T-cell (primary cell): ENCODE results near the gene GTF2I. TPM values are rescaled to one million over a fixed set of nuclear protein-coding genes. Genes with fewer than 3 reads are reported as not detected.

Experiments
- ATAC-seq, 4 experiments: fragments of 200-7000 bp in 3 of 4; fragments of 150-1000 bp in 1 of 4; cut with Tn5 transposase; replicated peaks in 1 of 4; 1 replicate in 3 of 4; 2 replicates in 1 of 4; pipeline ENCODE4 v1.10.0; 2021; ENCODE audit warnings: moderate library complexity in 3 of 4, mild to moderate bottlenecking in 2 of 4, moderate number of reproducible peaks in 1 of 4
- CTCF ChIA-PET, 2 donors: fragments of 300-600 bp; sonication (Branson Sonifier 250); formaldehyde crosslinking; loops; one replicate each; lab custom pipeline; 2022; ENCODE audit warnings: antibody characterized with exemption in 2 of 2; lab: Charles Lee
- POLR2A ChIA-PET, 2 donors: fragments of 300-600 bp; sonication (Branson Sonifier 250); formaldehyde crosslinking; loops; one replicate each; lab custom pipeline; 2022; ENCODE audit warnings: antibody characterized with exemption in 2 of 2; lab: Charles Lee
- DNase-seq, 35 experiments: peaks; one replicate each; pipeline versions ENCODE4 v3.0.0 to v3.0.0-alpha.2; 2013 to 2023
- H3K27ac ChIP-seq: one replicate; pipeline ENCODE4 v1.5.1; 2013; ENCODE audit warnings: low read length
- H3K27me3 ChIP-seq, 2 experiments: replicated peaks in 1 of 2; 1 replicate in 1 of 2; 2 replicates in 1 of 2; pipeline versions ENCODE4 v1.6.1 to v1.7.0; 2013; ENCODE audit warnings: low read length in 1 of 2, mixed read lengths in 1 of 2; ENCODE audit not compliant: control insufficient read depth in 2 of 2, insufficient read depth in 2 of 2; ENCODE audit errors: extremely low read depth in 1 of 2
- H3K36me3 ChIP-seq, 2 donors: 1 replicate in 1 of 2; 2 replicates in 1 of 2; pipeline versions ENCODE4 v1.6.1 to v1.7.0; 2013; ENCODE audit warnings: low read length in 1 of 2; ENCODE audit not compliant: control insufficient read depth in 2 of 2, insufficient read depth in 1 of 2; ENCODE audit errors: extremely low read depth in 1 of 2
- H3K4me1 ChIP-seq, 2 experiments: 1 replicate in 1 of 2; 2 replicates in 1 of 2; pipeline versions ENCODE4 v1.6.1 to v1.7.0; 2013; ENCODE audit warnings: low read length in 2 of 2, mixed read lengths in 1 of 2; ENCODE audit not compliant: insufficient read depth in 2 of 2, control insufficient read depth in 1 of 2; ENCODE audit errors: extremely low read depth in 1 of 2
- H3K4me3 ChIP-seq, 2 donors: 1 replicate in 1 of 2; 2 replicates in 1 of 2; pipeline versions ENCODE4 v1.5.1 to v1.7.0; 2013; ENCODE audit warnings: mild to moderate bottlenecking in 2 of 2, low read length in 1 of 2, moderate library complexity in 1 of 2; ENCODE audit not compliant: control insufficient read depth in 1 of 2; ENCODE audit errors: extremely low read depth in 1 of 2
- H3K9me3 ChIP-seq: 2 replicates; pipeline ENCODE4 v1.7.0; 2013
- H3K27ac Mint-ChIP-seq, 2 donors: one replicate each; pipeline ENCODE4 v1.8.0; 2020 to 2021; ENCODE audit warnings: mild to moderate bottlenecking in 2 of 2, mixed read lengths in 2 of 2
- H3K27me3 Mint-ChIP-seq, 2 donors: one replicate each; pipeline ENCODE4 v1.8.0; 2021 to 2022; ENCODE audit warnings: mixed read lengths in 2 of 2
- H3K36me3 Mint-ChIP-seq: one replicate; pipeline ENCODE4 v1.8.0; 2021; ENCODE audit warnings: mixed read lengths
- H3K4me1 Mint-ChIP-seq, 3 donors: one replicate each; pipeline ENCODE4 v1.8.0; 2020 to 2022; ENCODE audit warnings: mixed read lengths in 3 of 3, mild to moderate bottlenecking in 1 of 3
- H3K4me3 Mint-ChIP-seq, 3 donors: one replicate each; pipeline ENCODE4 v1.8.0; 2020 to 2022; ENCODE audit warnings: mild to moderate bottlenecking in 3 of 3, mixed read lengths in 3 of 3, moderate library complexity in 3 of 3
- H3K9me3 Mint-ChIP-seq, 3 donors: one replicate each; pipeline ENCODE4 v1.8.0; 2020 to 2022; ENCODE audit warnings: mixed read lengths in 3 of 3
- WGBS: methylation state at CpG from one replicate; pipeline ENCODE4 v1.1.5; 2013; ENCODE audit warnings: missing lambda C conversion rate; ENCODE audit not compliant: insufficient coverage; 5-methylcytosine and 5-hydroxymethylcytosine counted together
- total RNA-seq, 35 experiments: library from RNA in 6 of 35; stranded (reverse) in 6 of 35; fragments of 120-200 nt in 1 of 35; gene quantifications; one replicate each; pipeline versions ENCODE4 v1.2.1 to v1.2.4 and lab custom pipeline; 2013 to 2026

GTF2I gene
- 100 to 1,000 TPM; 155 to 196 (median 166) TPM for total RNA-seq
- 142 TPM for total RNA-seq (2013)
- total RNA-seq (lab: John Stamatoyannopoulos, UW) = 39.8 to 170 (median 83.1) reads per million in 29 experiments

DNA sequence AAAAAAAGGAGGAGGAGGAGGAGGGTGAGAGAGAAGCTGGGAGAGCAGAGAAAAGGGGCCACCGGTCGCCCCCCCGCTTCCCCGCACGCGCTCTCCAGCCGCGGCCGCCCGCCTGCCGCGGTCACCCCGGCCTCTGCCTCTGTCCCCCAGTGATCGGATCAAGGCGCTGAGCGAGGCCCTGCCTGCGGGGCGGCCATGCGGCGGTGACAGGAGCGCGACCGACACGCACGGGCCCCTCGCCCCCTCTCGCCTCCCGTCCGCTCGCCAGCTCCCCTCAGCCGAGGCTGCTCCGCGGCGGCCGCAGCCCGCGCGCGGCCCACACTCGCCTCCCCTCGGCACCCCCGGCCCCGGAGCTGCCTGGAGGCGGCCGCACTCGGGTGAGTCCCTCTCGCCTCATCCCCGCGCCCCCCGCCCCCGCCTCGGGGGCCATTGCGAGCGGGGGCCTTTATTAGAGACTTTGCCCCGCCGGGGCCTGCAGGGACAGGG lies at the start of gene GTF2I:
GTF2I (plus strand) TSS at position 27 of the 486 bp plus-strand sequence. CDS start 31,411 bp downstream, outside the sequence.
- Mint-ChIP-seq H3K36me3 (peaks cover 3% of the 10 kb centered on the region), H3K27me3 (no peaks in the 10 kb centered on the region), H3K4me3 (peak within 1 kb of the TSS; percentile 85 to 87 (median 86)), H3K9me3 (no peaks in the 10 kb centered on the region), H3K27ac (peak within 1 kb of the TSS; percentile 89), H3K4me1 (peaks cover 50 to 56% (median 53%) of the 10 kb centered on the region in 3 donors)
- POLR2A ChIA-PET = no interaction called here
- Histone ChIP-seq H3K36me3 (no peaks in the 10 kb centered on the region), H3K4me3 (peak within 1 kb of the TSS; percentile 93 to 95), H3K27ac (peak within 1 kb of the TSS; percentile 78), H3K27me3 (no peaks in the 10 kb centered on the region), H3K4me1 (peaks cover 12 to 50% of the 10 kb centered on the region in 2 experiments), H3K9me3 (no peaks in the 10 kb centered on the region)
- DNase-seq = peak in 6 of 35 experiments; percentile 11 to 50 (median 35)
- CTCF ChIA-PET = interaction anchor here (0.6 to 1.0 kb wide), 2 partner anchors 29 to 91 kb away, joined by 4 to 9 read pairs; no protein-coding TSS in a partner anchor
- ATAC-seq = peak; percentile 28 to 41 (median 28)
- WGBS = under 1% methylated on average over 46 of the region's 56 CpGs

DNA sequence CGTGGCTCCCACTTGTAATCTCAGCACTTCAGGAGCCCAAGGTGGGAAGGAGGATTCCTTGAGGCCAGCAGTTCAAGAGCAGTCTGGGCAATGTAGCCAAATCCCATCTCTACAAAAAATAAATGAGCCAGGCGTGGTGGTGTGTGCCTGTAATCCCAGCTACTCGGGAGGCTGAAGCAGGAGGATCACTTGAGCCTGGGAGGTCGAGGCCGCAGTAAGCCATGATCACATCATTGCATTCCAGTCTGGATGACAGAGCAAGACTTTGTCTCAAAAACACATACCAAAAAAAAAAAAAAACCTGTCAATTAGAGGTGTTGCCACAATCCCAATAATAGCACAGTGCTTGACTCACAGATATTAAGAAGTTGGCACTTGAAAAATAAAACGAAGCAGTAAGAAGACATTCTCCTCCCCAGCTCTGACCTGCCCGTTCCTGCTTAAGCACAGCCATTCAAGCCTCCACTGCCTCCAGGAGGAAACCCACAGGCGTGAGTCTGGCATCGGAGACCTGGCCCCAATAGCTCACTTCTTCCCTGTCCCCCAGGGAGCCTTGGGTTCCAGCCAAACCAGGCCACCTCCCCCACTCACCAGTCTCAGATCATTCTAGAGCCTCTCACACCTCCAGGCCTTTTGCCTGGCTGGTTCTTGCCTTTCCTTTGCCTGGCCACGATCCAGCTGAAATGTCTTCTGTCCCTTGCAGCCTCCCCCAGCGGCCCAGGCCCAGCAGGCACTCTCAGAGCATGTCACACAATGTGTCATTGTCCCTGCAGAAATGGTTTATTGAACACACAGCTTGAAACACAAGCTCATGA lies 45.3 kb upstream of the GTF2I start:
- H3K4me3 Mint-ChIP-seq = no peak overlapping the region
- H3K27me3 Mint-ChIP-seq = no peaks in the 10 kb centered on the region
- no peaks in the 10 kb centered on the region for H3K36me3 Mint-ChIP-seq
- Histone ChIP-seq H3K4me3 (no peak overlapping the region), H3K27me3 (peaks cover 0 to 5% of the 10 kb centered on the region in 2 experiments), H3K9me3 (no peaks in the 10 kb centered on the region), H3K27ac (no peak overlapping the region), H3K36me3 (no peaks in the 10 kb centered on the region), H3K4me1 (peaks cover 10 to 15% of the 10 kb centered on the region in 2 experiments)
- H3K9me3 Mint-ChIP-seq = no peaks in the 10 kb centered on the region
- H3K27ac Mint-ChIP-seq = peak overlapping the region in 1 of 2 donors; percentile 0
- no peak for DNase-seq
- H3K4me1 Mint-ChIP-seq = peaks cover 12 to 17% (median 15%) of the 10 kb centered on the region in 3 donors
- CTCF ChIA-PET = no interaction called here
- ATAC-seq = no peak
- POLR2A ChIA-PET = no interaction called here
- 75% methylated on average over 7 of the region's 11 CpGs for WGBS

DNA sequence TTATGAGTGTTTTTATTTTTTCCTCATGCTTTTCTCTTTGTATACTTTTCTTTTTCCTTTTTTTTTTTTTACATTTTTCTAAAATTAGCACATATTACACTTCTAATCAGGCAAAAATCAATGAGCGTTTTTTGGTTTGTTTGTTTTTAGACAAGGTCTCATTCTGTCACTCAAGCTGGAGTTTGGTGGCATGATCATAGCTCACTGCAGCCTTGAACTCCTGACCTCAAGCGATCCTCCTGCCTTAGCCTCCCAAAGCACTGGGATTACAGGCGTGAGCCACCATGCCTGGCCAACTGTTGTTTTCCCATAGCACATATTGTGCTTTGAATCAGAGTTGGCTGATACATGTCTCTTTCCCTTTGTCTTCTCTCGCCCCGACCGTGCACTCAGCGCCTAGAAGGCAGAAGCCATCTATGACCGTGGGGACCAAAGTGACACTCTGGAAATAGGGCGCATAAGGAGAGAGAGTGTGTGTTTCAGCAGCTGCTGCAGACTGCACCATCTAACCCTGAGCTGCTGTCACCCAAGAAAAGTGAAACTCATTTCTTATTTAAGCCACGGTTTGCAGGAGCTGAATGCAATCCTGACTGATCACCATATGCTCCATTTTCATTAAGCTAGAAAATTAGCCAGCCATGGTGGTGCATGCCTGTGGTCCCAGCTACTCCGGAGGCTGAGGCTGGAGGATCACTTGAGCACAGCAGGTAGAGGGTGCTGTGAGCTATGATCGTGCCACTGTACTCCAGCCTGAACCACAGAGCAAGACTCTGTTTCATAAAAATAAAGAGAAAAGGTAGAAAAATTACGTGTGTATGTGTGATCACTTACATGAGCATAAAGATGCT lies 41.4 kb upstream of the GTF2I start:
- Histone ChIP-seq H3K36me3 (no peaks in the 10 kb centered on the region), H3K27me3 (peaks cover 0 to 4% of the 10 kb centered on the region in 2 experiments), H3K4me3 (no peak overlapping the region), H3K27ac (no peak overlapping the region), H3K4me1 (peaks cover 19 to 23% of the 10 kb centered on the region in 2 experiments), H3K9me3 (no peaks in the 10 kb centered on the region)
- 75% methylated on average over 5 of the region's 13 CpGs for WGBS
- H3K4me1 Mint-ChIP-seq = peaks cover 21 to 26% (median 24%) of the 10 kb centered on the region in 3 donors
- no peak for ATAC-seq
- POLR2A ChIA-PET = no interaction called here
- no peak for DNase-seq
- CTCF ChIA-PET = interaction anchor here (0.5 to 0.7 kb wide), 2 partner anchors 9 to 58 kb away, joined by 3 to 4 read pairs; no protein-coding TSS in a partner anchor
- H3K9me3 Mint-ChIP-seq = no peaks in the 10 kb centered on the region
- peak overlapping the region in 1 of 3 donors; percentile 72 for H3K4me3 Mint-ChIP-seq
- peak overlapping the region; percentile 35 to 75 for H3K27ac Mint-ChIP-seq
- no peaks in the 10 kb centered on the region for H3K36me3 Mint-ChIP-seq
- no peaks in the 10 kb centered on the region for H3K27me3 Mint-ChIP-seq

DNA sequence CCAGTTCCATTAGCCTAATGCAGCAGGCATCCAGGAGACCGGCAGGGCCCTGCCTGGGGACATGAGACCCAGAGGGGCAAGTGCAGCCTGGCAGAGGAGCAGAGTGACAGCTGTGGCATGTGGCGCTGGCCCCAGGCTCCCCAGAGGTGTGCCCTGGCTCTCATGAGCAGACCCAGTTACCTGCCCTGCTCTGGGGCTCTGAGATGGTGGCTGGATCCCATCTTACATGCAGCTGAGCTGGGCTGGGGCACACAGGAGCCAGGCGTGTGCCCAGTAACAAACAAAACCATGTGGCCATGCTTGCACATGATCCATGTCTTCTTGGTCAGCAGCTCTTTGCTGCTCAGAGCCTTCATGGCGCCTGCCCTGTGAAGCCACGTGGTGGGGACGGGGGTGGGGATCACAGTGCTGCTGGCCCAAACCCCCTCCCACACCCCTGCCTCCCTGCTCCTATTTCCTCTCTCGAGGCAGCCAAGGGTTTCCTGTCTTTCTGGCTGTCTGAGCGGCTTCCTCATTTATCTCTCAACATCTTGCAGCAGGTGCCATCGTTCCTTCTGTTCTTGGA lies 40.3 kb upstream of the GTF2I start:
- Histone ChIP-seq H3K27me3 (peaks cover 0 to 4% of the 10 kb centered on the region in 2 experiments), H3K36me3 (no peaks in the 10 kb centered on the region), H3K4me1 (peaks cover 19 to 23% of the 10 kb centered on the region in 2 experiments), H3K9me3 (no peaks in the 10 kb centered on the region), H3K4me3 (peak overlapping the region; percentile 7 to 40), H3K27ac (no peak overlapping the region)
- peaks cover 21 to 26% (median 24%) of the 10 kb centered on the region in 3 donors for H3K4me1 Mint-ChIP-seq
- peak overlapping the region; percentile 91 to 94 for H3K27ac Mint-ChIP-seq
- POLR2A ChIA-PET = no interaction called here
- no peaks in the 10 kb centered on the region for H3K27me3 Mint-ChIP-seq
- CTCF ChIA-PET = interaction anchor here in 1 of 2 donors (0.6 kb wide), 1 partner anchor 376 kb away, joined by 6 read pairs; no protein-coding TSS in a partner anchor
- H3K9me3 Mint-ChIP-seq = no peaks in the 10 kb centered on the region
- DNase-seq (peak in 12 of 35 experiments; percentile 6 to 35 (median 16)), ATAC-seq (peak; percentile 73 to 77 (median 74))
- peak overlapping the region; percentile 53 to 72 (median 68) for H3K4me3 Mint-ChIP-seq
- no peaks in the 10 kb centered on the region for H3K36me3 Mint-ChIP-seq
- WGBS = 49% methylated on average over 6 of the region's 9 CpGs

DNA sequence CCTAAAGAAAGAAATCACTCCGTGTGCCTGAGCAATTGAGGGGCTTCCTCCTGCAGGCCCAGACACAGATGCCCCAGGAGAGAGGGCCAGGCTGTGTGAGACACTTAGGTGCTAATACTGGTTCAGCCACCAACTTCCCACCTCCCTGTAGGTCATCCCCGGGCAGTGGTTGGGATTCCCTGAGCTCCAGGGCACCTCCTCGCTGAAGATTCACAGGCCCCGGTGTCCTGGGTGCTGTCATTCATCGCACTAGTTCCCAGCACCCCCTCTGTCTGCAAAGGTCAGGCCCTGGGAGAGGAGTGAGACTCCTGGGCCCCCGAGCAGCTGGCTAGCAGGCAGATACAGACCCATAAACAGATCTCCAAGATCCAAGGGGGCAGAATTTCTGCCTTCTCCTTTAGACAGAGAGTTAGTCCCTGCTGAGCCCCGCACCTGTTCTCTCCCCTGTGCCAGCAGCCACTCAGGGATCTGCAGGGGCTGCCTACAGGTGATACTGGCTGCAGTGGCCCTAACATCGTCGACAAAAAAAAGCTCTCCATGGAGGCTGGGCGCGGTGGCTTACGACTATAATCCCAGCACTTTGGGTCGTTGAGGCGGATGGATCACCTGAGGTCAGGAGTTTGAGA lies 38.2 kb upstream of the GTF2I start:
- WGBS = 95% methylated on average over 10 of the region's 14 CpGs
- ATAC-seq (no peak), DNase-seq (no peak)
- Mint-ChIP-seq H3K4me3 (no peak overlapping the region), H3K36me3 (no peaks in the 10 kb centered on the region), H3K4me1 (peaks cover 21 to 26% (median 24%) of the 10 kb centered on the region in 3 donors), H3K9me3 (no peaks in the 10 kb centered on the region), H3K27ac (no peak overlapping the region), H3K27me3 (no peaks in the 10 kb centered on the region)
- no peaks in the 10 kb centered on the region for H3K36me3 ChIP-seq
- no peaks in the 10 kb centered on the region for H3K9me3 ChIP-seq
- CTCF ChIA-PET = no interaction called here
- no peak overlapping the region for H3K4me3 ChIP-seq
- H3K4me1 ChIP-seq = peaks cover 19 to 23% of the 10 kb centered on the region in 2 experiments
- peaks cover 0 to 2% of the 10 kb centered on the region in 2 experiments for H3K27me3 ChIP-seq
- no peak overlapping the region for H3K27ac ChIP-seq
- POLR2A ChIA-PET = interaction anchor here in 1 of 2 donors (0.6 kb wide), 1 partner anchor 11 kb away, joined by 5 read pairs; no protein-coding TSS in a partner anchor
